Measurements from ENCODE around the gene HHIPL1.
"Not testable (repeated sequence)": the region's sequence is repeated elsewhere in the genome, so short reads cannot be mapped to it uniquely, and the experiment has no call there.

Gene HHIPL1

DNA sequence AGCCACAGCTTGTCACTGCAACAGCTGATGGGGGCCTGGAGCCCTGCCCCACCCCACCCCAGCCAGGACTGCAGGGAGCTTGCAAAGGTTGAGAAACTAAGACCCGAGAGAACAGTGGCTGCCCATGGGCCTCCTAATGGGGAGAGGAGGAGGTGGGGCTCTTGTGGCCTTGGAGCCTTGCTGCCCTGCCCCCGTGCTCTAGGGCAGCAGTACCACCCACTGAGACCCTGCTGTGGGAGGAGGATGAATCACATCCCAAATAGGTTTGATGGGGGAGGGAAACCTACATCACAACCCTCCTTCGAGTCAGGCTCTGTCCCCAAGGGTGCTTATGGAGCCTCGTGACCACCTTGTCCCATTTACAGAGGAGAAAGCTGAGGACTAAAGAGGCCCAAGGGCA lies 15.9 kb downstream of the HHIPL1 start:
- DNase-seq (ENCODE audit: low read depth), result no peak

- DNase-seq (ENCODE audit: low read depth), result not testable (repeated sequence)
Measured at GRCh38 chr14:99661206-99661605, 16.3 kb downstream of the HHIPL1 start.

GRCh38 chr14:99662846-99663245 lies 17.9 kb downstream of the HHIPL1 start:
- DNase-seq (ENCODE audit: low read depth), result no peak

DNA sequence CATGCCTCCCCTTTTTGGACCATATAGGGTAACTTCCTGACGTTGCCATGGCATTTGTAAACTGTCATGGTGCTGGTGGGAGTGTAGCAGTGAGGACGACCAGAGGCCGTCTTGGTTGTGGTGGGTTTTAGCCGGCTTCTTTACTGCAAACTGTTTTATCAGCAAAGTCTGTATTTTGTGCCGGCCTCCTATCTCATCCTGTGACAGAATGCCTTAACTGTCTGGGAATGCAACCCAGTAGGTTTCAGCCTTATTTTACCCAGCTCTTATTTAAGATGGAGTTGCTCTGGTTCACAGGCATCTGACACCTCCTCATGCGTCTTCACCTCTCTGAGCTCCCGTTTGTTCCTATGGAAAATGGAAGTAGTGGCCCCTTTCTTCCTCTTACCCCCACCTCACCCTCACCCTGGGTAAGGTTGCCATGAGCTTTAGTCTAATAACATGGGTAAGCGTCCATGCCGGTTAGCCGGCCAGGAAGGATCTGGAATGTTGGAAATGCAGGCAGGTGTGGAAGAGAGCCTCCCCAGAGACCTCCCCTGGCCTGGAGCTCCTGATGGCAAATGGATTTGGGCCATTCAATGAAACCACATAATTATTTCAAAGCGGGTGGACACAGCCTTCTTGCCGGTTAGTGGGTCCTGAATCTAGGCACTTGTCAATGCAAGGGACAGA lies 18.6 kb downstream of the HHIPL1 start:
- no peak for DNase-seq (ENCODE audit: low read depth)

DNA sequence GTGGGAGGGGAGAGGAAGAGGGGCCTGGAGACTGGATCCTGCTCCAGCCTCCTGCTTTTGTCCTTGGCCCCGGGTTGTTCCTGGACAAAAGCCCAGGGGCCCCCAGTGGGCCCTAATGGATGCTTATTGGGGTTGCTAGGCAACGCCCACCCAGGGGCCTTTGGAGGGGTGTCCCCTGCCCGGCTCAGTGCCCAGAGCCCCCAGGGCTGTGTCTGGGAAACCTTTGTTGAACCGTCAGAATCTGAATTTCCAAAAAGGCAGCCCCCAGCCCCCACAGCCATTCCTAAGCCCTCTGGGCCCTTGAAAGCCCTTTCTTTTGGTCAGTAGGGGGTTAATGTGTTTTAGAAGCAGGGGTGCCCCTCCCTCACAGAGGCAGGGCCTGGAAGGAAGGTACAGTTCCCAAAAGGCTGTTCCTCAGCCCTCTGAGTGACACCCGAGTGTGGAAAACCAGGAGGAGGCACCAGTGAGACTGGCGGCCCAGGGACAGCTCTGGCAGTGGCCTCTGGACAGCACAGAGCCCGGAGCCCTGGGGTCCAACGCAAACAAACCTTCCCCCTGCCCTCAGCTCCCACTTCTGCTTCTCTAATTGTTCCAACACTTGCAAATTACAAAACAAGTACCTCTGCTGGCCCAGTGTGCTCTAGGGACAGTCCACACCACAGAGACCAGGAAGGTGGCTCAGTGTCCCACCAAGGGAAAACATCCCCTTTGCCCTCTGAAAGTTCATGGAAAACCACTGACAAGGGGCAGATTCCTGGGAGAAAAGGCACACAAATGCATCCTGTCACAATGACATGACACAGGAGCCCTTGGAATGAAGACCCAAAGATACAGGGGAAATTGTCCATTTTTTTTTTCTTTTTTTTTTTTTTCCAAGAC lies 19.4 kb downstream of the HHIPL1 start:
- no peak for DNase-seq (ENCODE audit: low read depth)

- no peak for DNase-seq (ENCODE audit: low read depth)
Measured at GRCh38 chr14:99664937-99665273, 20.0 kb downstream of the HHIPL1 start.

GRCh38 chr14:99666533-99666932 lies 21.6 kb downstream of the HHIPL1 start:
- no peak for DNase-seq (ENCODE audit: low read depth)

DNA sequence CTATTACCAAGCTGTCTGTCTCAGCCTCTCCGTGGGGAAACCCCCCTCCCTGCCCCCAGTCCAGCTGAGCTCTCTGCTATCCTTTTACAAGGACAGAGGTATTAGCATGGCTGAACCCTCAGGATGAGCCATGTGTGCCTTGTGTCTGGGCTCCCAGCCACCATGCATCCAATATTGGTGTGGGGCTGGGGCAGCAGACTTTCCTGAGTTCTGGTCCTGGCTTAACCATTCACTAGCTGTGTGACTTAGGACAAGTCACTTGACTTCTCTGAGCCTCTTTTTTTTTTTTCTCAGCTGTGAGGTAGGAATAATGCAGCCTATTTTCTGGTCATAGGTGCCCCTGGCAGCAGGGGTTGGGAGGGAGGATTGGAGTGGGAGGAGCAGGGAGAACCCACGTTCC lies 22.1 kb downstream of the HHIPL1 start:
- no peak for DNase-seq (ENCODE audit: low read depth)

- no peak for DNase-seq (ENCODE audit: low read depth)
Measured at GRCh38 chr14:99667821-99668220, 22.9 kb downstream of the HHIPL1 start.

DNA sequence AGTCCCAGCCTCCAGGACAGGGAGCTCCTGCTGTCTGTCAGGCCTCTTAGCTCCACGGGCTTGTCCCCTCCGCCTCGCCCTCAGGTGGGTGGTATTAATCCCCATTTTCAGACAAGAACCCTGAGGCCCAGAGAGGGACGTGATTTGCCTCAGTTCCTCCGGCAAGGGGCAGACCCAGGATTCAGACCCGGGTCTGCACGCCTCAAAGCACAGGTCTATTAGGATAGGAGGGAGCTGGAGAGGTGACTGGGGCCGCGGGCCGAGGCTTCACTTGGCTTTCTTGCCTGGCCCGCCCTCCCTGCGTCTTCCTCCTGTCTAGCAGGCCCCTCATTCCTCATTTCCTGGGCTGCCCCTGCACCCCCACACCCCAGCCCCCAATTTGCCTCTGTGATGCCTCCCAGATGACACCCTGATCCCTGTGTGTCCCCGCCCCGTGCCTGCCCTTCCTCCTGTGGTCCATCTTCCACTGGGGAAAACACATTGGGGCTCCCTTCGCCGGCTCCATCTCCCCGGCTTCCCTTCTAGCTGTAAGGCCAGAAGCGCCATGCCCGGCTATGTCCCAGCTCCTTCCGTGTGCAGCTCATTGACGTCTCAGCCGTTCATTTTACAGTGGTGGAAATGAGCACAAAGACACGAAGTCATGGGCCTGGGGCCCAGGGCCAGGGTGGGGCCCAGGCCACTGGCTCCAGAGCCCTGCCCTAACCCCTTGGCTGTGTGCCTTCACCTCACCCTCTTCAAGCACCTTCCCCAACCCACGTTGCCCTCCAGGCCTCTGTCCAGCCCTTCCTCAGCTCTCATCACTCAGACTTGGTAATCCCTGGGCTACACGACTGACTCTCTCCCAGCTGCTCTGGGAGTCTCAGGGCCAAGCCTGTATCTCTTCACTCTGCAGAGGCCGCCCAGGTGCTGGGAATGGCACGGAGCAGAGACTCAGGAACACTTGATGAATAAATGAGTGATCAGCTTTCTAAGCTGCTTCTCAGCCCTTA lies 23.7 kb downstream of the HHIPL1 start:
- DNase-seq (ENCODE audit: low read depth), result no peak

DNA sequence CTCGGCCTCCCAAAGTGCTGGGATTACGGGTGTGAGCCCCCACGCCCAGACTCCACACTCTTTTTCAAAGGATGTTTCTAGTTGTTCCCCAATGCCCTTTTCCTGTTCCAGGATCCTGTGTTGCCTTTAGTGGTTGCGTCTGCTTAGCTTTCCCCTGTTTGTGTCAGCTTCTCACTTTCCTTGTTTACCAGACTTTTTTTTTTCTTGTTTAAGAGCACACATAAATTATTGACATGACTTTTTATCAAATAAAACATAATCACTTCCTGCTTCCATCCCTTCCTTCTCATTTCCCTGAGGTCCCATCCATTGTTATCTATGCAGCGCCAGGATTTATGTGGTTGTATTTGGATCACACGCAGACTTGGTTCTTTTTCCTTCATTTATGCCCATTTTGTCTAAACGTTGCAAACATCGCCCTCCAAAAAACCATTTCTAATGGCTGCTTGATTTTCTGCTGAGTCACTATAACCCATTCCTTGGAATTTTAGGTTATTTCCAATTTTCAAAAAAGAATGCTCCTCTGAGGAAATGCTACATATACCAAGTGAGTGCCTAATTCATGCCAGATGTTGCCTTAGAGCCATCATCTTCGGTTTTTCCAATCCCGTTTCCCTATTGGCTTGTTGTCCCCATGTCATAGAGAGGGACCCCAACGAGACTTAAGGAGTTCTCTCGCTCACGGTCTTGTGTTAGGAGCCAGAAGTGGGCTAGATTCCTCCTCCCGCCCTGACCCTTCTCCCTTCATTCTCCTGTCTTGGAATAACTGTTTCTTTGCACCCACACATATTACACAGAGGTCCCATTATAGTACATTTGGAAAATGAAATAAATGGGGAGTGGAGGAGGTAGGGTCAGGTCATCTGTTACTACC lies 25.7 kb downstream of the HHIPL1 start:
- DNase-seq (ENCODE audit: low read depth), result no peak

DNA sequence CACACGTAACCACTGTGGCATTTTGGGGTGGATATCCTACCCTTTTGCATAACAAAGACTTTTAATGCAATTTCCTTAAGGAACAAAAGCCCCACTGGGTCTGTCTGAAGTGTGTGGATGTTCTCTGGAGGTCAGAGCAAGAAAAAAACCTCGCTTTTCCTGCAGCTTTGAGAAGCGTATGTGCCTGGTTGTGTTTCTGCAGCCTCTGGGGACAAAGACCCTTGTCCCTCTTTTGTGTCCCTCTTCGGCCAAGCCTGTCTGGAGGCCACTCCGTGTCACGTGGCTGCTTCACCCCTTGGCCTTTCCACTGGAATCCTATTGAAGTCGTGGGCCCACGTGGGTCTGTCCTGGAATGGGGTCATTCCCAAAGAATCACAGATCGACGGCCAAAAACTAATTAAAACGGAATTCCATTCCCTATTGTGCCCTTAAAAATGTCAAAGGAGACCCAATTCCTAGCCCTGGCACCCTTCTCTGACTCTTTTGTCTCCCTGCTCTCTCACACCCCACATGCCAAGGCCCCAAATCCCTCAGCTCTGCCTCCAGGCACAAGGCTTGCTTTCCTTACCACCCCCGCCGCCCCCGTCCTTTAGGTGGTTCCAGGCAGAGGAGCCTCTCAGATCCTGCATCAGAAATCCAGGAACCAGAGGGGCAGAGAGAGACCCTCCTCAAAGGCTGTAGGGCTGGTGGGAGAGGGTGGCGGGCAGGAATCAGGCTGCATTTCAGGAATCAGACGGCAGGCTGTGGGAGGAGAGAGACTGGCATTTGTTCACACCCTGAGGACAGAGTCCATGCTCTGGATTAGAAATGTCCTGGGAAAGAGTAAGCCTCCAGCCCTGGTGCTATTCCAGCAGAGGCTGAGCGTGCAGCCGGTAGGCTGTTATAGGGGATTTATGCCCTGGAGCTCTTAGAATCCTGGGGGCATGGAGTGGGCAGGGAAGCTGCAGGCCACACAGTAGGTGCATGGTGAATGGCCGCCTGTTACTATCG lies 26.6 kb downstream of the HHIPL1 start:
- no peak for DNase-seq (ENCODE audit: low read depth)

GRCh38 chr14:99672506-99673304 lies 27.8 kb downstream of the HHIPL1 start:
- no peak for DNase-seq (ENCODE audit: low read depth)

DNA sequence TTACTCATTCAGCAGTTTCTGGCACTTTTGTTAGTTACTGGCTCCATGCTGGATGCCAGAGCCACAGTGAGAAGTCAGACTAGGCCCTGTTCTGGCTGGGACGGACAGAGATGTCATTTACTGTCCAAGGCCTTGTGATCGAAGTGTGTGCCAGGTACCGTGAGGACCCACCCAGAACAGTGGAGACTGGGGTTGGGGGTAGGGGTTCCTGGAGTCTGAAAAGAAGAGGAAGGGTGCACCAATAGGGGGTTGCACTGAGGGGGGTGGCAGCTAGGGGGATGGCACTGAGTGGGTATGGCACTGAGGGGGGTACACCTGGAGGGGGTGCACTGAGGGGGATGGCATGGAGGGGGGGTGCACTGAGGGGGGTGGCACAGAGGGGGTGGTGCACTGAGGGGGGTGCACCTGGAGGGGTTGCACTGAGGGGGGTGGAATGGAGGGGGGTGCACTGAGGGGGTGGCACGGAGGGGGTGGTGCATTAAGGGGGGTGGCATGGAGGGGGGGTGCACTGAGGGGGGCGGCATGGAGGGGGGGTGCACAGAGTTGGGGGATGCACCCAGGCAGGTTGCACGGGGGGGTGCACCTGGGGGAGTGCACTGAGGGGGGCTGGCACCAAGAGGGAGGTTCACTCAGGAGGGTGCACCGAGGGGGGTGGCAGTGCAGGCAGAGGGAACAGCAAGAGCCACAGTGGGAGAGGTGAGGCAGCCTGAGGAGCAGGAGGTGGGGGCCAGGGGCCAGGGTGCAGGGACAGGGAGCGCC lies 28.6 kb downstream of the HHIPL1 start:
- no peak for DNase-seq (ENCODE audit: low read depth)

DNA sequence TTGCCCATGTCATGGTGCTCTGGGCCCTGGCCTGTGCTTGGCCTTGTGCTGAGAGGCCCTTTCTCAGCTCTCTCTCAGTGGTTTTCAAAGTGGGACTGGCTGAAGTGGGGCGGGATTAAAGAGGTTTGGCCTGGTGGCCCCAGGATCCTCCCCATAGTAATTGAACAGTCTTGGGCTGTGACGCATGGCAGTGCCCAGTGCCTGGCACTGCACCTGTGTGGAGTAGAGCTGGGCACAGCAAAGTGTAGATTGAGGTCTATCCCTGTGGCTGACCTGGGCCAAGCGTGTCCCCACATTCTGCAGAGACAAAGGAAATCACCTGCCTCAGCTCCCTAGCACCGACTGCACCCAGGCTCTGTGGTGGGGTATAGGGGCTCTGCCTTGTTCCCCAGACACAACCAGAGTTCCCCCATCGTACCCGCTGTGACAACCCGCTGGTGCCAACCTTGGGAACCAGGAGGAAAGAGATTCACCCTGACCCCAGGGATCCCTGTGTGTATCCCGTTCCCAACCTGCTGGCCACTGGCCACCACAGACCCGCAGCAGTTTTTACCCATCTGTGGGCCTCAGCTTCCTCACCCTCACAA lies 29.2 kb downstream of the HHIPL1 start:
- DNase-seq (ENCODE audit: low read depth), result no peak

DNA sequence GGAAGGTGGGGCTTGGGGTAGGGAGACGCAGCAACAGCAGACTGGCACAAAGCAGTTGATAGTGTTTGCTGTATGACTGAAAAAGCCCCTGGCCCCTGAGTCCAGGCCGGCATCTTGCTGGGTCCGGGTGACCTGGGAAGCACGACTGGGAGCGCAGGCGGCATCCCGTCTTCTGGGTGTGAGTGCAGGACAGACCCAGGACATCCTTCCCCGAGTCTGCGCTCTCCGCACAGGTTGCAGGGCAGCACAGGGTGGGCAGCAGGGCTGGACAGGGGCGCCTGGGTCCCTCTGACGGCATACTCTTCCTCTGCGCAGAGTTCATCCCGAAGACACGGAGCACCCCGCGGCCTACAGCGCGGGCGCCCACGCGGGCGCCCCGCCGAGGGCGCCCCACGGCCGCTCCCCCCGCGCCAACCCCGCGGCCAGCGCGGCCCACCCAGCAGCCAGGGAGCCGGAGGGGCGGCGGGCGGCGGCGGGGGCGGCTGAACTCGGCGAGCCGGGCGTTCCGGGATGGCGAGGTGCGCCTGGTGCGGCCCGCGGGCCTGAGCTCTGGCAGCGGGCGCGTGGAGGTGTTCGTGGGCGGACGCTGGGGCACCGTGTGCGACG lies 29.9 kb downstream of the HHIPL1 start:
- no peak for DNase-seq (ENCODE audit: low read depth)

GRCh38 chr14:99675382-99675835 lies 30.5 kb downstream of the HHIPL1 start:
- no peak for DNase-seq (ENCODE audit: low read depth)

- DNase-seq (ENCODE audit: low read depth), result no peak
Measured at GRCh38 chr14:99675951-99676350, 31.0 kb downstream of the HHIPL1 start.

Measured in stromal cell of bone marrow (primary cell).